HG03139 (cell line): ENCODE results near the gene PWWP2A.
"Not testable (repeated sequence)": the region's sequence is repeated elsewhere in the genome, so short reads cannot be mapped to it uniquely, and the experiment has no call there.

Source experiments
- ATAC-seq: cut with Tn5 transposase; IDR thresholded peaks from one replicate; pipeline ENCODE4 v1.9.1; 2021; ENCODE audit not compliant: unreplicated experiment

PWWP2A gene

GRCh38 chr5:160081495-160081894, 37.8 kb downstream of the PWWP2A start:
- ATAC-seq, result no peak

GRCh38 chr5:160079753-160080152, 39.5 kb downstream of the PWWP2A start:
- no peak for ATAC-seq

DNA sequence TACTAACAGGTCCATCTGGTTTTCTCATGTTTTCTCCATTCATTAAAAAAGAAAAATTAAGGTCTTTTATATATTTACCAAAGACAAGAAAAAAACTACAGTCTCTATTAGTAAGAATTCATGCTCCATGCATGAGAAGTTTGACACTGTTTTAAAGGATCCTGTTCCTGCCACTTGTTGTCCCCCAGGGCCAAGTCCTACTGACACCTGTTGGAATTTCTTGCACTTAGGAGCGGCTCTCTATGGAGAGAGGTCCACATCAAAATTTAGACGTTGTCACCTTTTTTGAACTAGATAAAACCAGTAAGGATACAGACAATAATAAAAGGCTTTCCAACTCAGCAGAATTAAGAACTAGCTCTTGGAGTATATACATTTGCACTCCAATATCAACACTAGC, 42.3 kb downstream of the PWWP2A start:
- ATAC-seq, result no peak

DNA sequence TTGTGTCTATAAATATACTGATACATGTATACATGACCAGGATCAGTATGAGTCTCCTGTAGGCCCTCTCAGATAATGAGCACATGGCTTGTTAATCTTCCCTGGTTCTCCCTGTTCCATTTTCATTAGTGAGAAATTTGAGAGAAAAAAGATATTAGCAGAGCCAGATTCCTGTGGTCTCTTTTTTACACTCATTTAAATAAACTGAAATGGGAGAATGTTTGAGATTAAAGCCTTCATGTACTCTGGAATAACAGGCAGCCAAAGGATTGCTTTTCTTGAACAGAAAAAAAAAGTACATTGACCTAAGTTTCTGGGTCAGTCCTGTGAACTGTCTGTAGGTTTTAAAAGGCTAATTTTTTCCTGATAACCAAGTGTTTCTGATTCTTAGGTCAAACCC, 44.2 kb downstream of the PWWP2A start:
- no peak for ATAC-seq

DNA sequence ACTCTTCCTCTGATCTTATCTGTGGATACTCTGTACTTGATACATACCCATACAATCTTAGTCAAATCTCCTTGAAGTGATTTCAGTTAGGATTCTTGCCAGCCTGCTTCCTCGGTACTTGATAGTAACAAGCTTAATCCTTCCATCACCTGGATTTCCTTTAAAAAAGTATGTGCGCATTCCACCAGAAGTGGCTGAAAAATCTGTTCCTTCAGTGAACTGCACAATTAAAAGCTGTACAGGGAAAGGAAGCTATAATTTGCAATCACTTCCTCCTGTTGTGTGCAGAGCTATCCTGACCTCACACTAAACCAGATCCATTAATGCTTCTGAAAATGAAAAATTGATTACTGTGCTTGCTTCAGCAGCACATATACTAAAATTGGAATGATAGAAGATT, 47.3 kb downstream of the PWWP2A start:
- ATAC-seq, result no peak

GRCh38 chr5:160071516-160071915, 47.7 kb downstream of the PWWP2A start:
- no peak for ATAC-seq

GRCh38 chr5:160069120-160069519, 50.1 kb downstream of the PWWP2A start:
- not testable (repeated sequence) for ATAC-seq

DNA sequence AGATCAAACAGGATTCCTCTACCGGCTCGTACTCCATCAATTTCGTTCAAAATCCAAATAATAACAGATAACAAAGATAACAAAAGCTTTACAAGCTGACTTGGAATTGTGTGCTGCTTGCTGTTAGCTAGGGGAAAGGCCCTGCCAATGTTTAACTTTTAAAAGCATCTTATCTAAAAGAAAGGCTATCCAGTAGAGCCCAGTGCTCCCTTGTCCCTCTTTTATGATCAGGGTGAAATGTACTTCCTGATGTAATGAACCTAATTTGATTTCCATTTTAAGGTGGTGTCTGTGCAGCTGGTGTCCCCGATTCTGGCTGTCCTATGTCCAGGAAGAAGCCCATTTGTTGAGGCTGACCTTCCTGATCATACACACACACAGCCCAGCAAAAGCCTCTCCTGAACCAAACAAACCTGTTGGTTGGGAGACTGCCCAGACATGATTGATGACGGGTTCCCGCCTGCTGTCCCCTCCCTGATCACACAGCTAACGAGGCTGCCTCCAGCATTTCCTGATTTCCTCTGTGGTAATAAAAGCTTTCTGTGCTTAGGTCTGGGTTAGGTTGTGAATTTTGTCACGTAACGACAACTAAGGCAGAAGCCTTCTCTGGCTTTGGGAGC, 54.1 kb downstream of the PWWP2A start:
- ATAC-seq, result no peak

DNA sequence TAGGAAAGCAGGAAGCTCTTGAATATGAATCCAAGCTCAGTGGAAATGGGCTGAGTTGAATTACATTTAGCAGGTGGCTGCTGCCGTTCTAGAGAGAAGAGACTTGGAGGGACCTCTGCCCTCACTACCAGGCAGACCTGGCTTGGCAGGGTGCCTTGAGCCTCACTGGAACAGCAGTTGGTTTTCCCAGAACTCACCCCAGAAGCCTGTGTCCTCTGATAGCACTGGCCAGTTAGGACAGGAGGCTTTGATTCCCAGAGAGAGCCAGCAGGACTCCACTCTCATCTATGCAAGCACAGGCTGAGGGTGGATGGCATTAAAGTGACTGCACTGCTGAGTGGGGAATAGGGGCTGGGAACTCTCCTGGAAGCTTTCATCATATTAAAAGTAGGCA, 54.8 kb downstream of the PWWP2A start:
- no peak for ATAC-seq

DNA sequence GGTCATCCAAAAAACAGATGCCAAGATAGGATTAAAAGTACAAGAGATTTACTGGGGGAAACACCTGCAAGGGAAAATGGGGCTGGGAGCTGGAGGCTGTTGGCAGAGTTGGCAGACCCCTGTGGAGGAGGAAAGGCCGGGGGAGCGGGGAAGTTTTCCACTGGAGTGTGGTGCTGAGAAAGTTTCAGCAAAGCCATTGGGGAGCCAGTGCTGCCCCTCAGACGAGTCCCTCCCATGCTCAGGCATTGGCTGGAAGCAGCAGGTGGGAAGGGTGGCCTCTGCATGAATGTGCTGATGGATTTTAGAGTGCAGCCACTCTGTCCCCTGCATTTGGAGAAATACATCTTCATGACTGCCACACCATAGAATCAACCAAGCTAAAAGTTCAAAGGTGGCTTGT, 57.5 kb downstream of the PWWP2A start:
- no peak for ATAC-seq

- ATAC-seq, result no peak
Measured at GRCh38 chr5:160060001-160060400, 59.2 kb downstream of the PWWP2A start.

DNA sequence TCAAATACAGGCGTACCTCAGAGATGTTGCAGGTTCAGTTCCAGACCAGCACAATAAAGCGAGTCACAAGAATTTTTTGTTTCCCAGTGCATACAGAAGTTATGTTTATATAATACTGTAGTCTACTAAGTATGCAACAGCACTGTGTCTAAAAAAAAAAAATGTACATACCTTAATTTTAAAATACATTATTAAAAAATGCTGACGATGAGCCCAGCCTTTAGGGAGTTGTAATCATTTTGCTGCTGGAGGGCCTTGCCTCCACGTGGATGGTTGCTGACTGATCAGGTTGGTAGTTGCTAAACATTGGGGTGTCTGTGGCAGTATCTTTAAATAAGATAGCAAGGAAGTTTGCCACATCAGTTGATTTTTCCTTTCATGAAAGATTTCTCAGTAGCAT, 62.0 kb downstream of the PWWP2A start:
- no peak for ATAC-seq

GRCh38 chr5:160054831-160055230, 64.4 kb downstream of the PWWP2A start:
- ATAC-seq, result no peak

GRCh38 chr5:160054047-160054446, 65.2 kb downstream of the PWWP2A start:
- ATAC-seq, result no peak

- ATAC-seq, result no peak
Measured at GRCh38 chr5:160049099-160049498, 70.2 kb downstream of the PWWP2A start.

DNA sequence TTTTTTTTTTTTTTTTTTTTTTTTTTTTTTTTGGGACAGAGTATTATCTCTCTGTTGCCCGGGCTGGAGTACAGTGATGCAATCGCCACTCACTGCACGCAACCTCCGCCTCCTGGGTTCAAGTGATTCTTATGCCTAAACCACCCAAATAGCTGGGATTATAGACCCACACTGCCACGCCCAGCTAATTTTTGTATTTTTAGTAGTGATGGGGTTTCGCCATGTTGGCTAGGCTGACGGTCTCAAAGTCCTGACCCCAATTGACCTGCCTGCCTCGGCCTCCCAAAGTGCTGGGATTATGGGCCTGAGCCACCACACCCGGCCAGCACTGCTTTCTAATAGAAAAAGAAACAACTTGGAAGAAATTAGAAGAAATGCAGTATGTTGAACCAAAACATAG, 71.1 kb downstream of the PWWP2A start:
- no peak for ATAC-seq

GRCh38 chr5:160047423-160047822, 71.8 kb downstream of the PWWP2A start:
- no peak for ATAC-seq

- no peak for ATAC-seq
Measured at GRCh38 chr5:160044967-160045366, 74.3 kb downstream of the PWWP2A start.

DNA sequence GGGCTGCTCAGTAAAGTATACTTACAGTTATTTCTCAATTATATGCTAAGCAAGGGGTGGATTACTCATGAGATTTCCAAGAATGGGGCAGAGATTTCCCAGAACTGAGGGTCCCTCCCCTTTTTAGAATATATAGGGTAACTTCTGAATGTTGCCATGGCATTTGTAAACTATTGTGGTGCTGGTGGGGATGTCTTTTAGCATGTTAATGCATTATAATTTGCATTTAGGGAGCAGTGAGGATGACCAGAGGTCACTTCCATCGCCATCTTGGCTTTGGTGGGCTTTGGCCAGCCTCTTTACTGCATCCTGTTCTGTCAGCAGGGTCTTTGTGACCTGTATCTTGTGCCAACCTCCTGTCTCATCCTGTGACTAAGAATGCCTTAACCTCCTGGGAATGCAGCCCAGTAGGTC, 74.9 kb downstream of the PWWP2A start:
- ATAC-seq, result no peak

DNA sequence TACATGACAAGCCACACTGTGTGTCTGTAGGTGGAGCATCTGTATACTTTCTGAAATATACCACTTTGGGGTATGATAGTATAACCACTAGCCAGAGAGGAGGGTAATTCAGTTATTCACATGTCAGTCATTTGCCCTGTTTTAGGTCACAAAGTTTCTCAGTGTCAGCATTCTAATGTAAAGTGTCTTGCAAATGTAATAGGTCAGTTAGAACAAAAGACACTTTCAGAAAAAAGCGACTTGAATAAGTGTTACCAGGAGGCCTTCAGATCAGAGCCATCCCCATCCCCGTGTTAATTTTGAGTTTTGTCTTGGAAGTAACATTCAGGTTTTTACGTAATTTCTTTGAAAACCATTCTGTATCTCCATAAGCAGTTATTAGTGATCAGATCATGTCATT, 76.6 kb downstream of the PWWP2A start:
- no peak for ATAC-seq
